Right lobe of liver (tissue), 4 donors: ENCODE data around the gene ANAPC7.

ENCODE experiments used
- CTCF ChIP-seq, 4 donors: fragments of 200-600 bp in 3 of 4; fragments of 450-650 bp in 1 of 4; IDR thresholded peaks; one replicate each; pipeline versions ENCODE4 v1.5.1 to v1.8.0; 2016 to 2022; ENCODE audit warnings: antibody characterized with exemption in 4 of 4, mild to moderate bottlenecking in 2 of 4
- POLR2A ChIP-seq: fragments of 450-650 bp; IDR thresholded peaks from one replicate; pipeline ENCODE4 v1.6.1; 2017; ENCODE audit warnings: antibody characterized with exemption, mild to moderate bottlenecking
- donor health status: DM: no; HTN: no; CAD: no.
- donor health status: DM: no; HTN: no; CAD: no.
- donor health status: DM: no; HTN: yes; CAD: no.

GRCh38 chr12:110379197-110379596, 24.3 kb downstream of the ANAPC7 start:
- no peak for TF ChIP-seq CTCF (IDR thresholded peaks at IDR 0.05)
- no peak for TF ChIP-seq POLR2A
